Measurements from ENCODE around the gene RBM27. TPM values are rescaled to one million over a fixed set of nuclear protein-coding genes. Genes with fewer than 3 reads are reported as not detected.
"Not testable (repeated sequence)": the region's sequence is repeated elsewhere in the genome, so short reads cannot be mapped to it uniquely, and the experiment has no call there.

Gene RBM27
- total and polyA plus RNA-seq, 2 donors: 13.1 to 17.8 TPM

GRCh38 chr5:146199176-146199815, 4.1 kb upstream of the RBM27 start:
- H3K27ac ChIP-seq (ENCODE audit: low read depth in 1 of 2, low read length in 1 of 2): no peak overlapping the region
- H3K9me3 ChIP-seq (ENCODE audit: control insufficient read depth in 2 of 2, insufficient read depth in 1 of 2, low read length in 1 of 2): no peaks in the 10 kb centered on the region
- 90% methylated on average over 6 of the region's 6 CpGs for WGBS
- no peaks in the 10 kb centered on the region for H3K36me3 ChIP-seq (ENCODE audit: control insufficient read depth in 2 of 2, insufficient read depth in 2 of 2, low read length in 1 of 2)
- no peaks in the 10 kb centered on the region for H3K27me3 ChIP-seq (ENCODE audit: control insufficient read depth in 2 of 2, insufficient read depth in 1 of 2, low read length in 1 of 2)
- no peak overlapping the region for H3K4me3 ChIP-seq (ENCODE audit: low read length in 2 of 2)
- H3K4me1 ChIP-seq (ENCODE audit: control insufficient read depth in 2 of 2, insufficient read depth in 2 of 2, low read length in 2 of 2): peaks cover 0 to under 1% of the 10 kb centered on the region in 2 donors
- no peak for DNase-seq (ENCODE audit: low read depth in 6 of 9, low spot score in 9 of 9)

GRCh38 chr5:146201795-146202194, 1.6 kb upstream of the RBM27 start:
- not testable (repeated sequence) for H3K36me3 ChIP-seq (ENCODE audit: control insufficient read depth in 2 of 2, insufficient read depth in 2 of 2, low read length in 1 of 2); H3K9me3 ChIP-seq (ENCODE audit: control insufficient read depth in 2 of 2, insufficient read depth in 1 of 2, low read length in 1 of 2); DNase-seq (ENCODE audit: low read depth in 6 of 9, low spot score in 9 of 9); H3K27ac ChIP-seq (ENCODE audit: low read depth in 1 of 2, low read length in 1 of 2); H3K27me3 ChIP-seq (ENCODE audit: control insufficient read depth in 2 of 2, insufficient read depth in 1 of 2, low read length in 1 of 2); H3K4me3 ChIP-seq (ENCODE audit: low read length in 2 of 2)
- peaks cover 9 to 15% of the 10 kb centered on the region in 2 donors for H3K4me1 ChIP-seq (ENCODE audit: control insufficient read depth in 2 of 2, insufficient read depth in 2 of 2, low read length in 2 of 2)
- WGBS: 97% methylated on average over 12 of the region's 12 CpGs

- H3K4me1 ChIP-seq (ENCODE audit: control insufficient read depth in 2 of 2, insufficient read depth in 2 of 2, low read length in 2 of 2): peaks cover 9 to 15% of the 10 kb centered on the region in 2 donors
- WGBS: under 1% methylated on average over 21 of the region's 21 CpGs
- peak overlapping the region; percentile 83 to 90 for H3K4me3 ChIP-seq (ENCODE audit: low read length in 2 of 2)
- DNase-seq (ENCODE audit: low read depth in 6 of 9, low spot score in 9 of 9): no peak
- H3K36me3 ChIP-seq (ENCODE audit: control insufficient read depth in 2 of 2, insufficient read depth in 2 of 2, low read length in 1 of 2): no peaks in the 10 kb centered on the region
- peak overlapping the region; percentile 79 to 88 for H3K27ac ChIP-seq (ENCODE audit: low read depth in 1 of 2, low read length in 1 of 2)
- no peaks in the 10 kb centered on the region for H3K9me3 ChIP-seq (ENCODE audit: control insufficient read depth in 2 of 2, insufficient read depth in 1 of 2, low read length in 1 of 2)
- H3K27me3 ChIP-seq (ENCODE audit: control insufficient read depth in 2 of 2, insufficient read depth in 1 of 2, low read length in 1 of 2): no peaks in the 10 kb centered on the region
Measured at GRCh38 chr5:146203872-146204192, 427 bp downstream of the RBM27 start.

- Histone ChIP-seq H3K4me1 (ENCODE audit: control insufficient read depth in 2 of 2, insufficient read depth in 2 of 2, low read length in 2 of 2) (peaks cover 9 to 15% of the 10 kb centered on the region in 2 donors), H3K27me3 (ENCODE audit: control insufficient read depth in 2 of 2, insufficient read depth in 1 of 2, low read length in 1 of 2) (no peaks in the 10 kb centered on the region), H3K4me3 (ENCODE audit: low read length in 2 of 2) (no peak overlapping the region), H3K36me3 (ENCODE audit: control insufficient read depth in 2 of 2, insufficient read depth in 2 of 2, low read length in 1 of 2) (peaks cover 0 to 3% of the 10 kb centered on the region in 2 donors), H3K9me3 (ENCODE audit: control insufficient read depth in 2 of 2, insufficient read depth in 1 of 2, low read length in 1 of 2) (no peaks in the 10 kb centered on the region), H3K27ac (ENCODE audit: low read depth in 1 of 2, low read length in 1 of 2) (no peak overlapping the region)
- DNase-seq (ENCODE audit: low read depth in 6 of 9, low spot score in 9 of 9): no peak
- WGBS: 95% methylated on average over 11 of the region's 11 CpGs
Measured at GRCh38 chr5:146205499-146206202, 2.2 kb downstream of the RBM27 start.

GRCh38 chr5:146206257-146206656, 2.9 kb downstream of the RBM27 start:
- 71% methylated on average over 2 of the region's 2 CpGs for WGBS
- H3K4me1 ChIP-seq (ENCODE audit: control insufficient read depth in 2 of 2, insufficient read depth in 2 of 2, low read length in 2 of 2): peaks cover 9 to 15% of the 10 kb centered on the region in 2 donors
- H3K36me3 ChIP-seq (ENCODE audit: control insufficient read depth in 2 of 2, insufficient read depth in 2 of 2, low read length in 1 of 2): peaks cover 0 to 3% of the 10 kb centered on the region in 2 donors
- DNase-seq (ENCODE audit: low read depth in 6 of 9, low spot score in 9 of 9): no peak
- H3K4me3 ChIP-seq (ENCODE audit: low read length in 2 of 2): no peak overlapping the region
- no peak overlapping the region for H3K27ac ChIP-seq (ENCODE audit: low read depth in 1 of 2, low read length in 1 of 2)
- no peaks in the 10 kb centered on the region for H3K27me3 ChIP-seq (ENCODE audit: control insufficient read depth in 2 of 2, insufficient read depth in 1 of 2, low read length in 1 of 2)
- no peaks in the 10 kb centered on the region for H3K9me3 ChIP-seq (ENCODE audit: control insufficient read depth in 2 of 2, insufficient read depth in 1 of 2, low read length in 1 of 2)

- H3K4me3 ChIP-seq (ENCODE audit: low read length in 2 of 2): no peak overlapping the region
- H3K27me3 ChIP-seq (ENCODE audit: control insufficient read depth in 2 of 2, insufficient read depth in 1 of 2, low read length in 1 of 2): no peaks in the 10 kb centered on the region
- H3K4me1 ChIP-seq (ENCODE audit: control insufficient read depth in 2 of 2, insufficient read depth in 2 of 2, low read length in 2 of 2): peaks cover 9 to 15% of the 10 kb centered on the region in 2 donors
- WGBS: 98% methylated on average over 3 of the region's 3 CpGs
- peaks cover 0 to 3% of the 10 kb centered on the region in 2 donors for H3K36me3 ChIP-seq (ENCODE audit: control insufficient read depth in 2 of 2, insufficient read depth in 2 of 2, low read length in 1 of 2)
- no peak overlapping the region for H3K27ac ChIP-seq (ENCODE audit: low read depth in 1 of 2, low read length in 1 of 2)
- no peak for DNase-seq (ENCODE audit: low read depth in 6 of 9, low spot score in 9 of 9)
- no peaks in the 10 kb centered on the region for H3K9me3 ChIP-seq (ENCODE audit: control insufficient read depth in 2 of 2, insufficient read depth in 1 of 2, low read length in 1 of 2)
Measured at GRCh38 chr5:146208916-146209522, 5.6 kb downstream of the RBM27 start.

- WGBS: 96% methylated on average over 2 of the region's 2 CpGs
Measured at GRCh38 chr5:146209714-146210113, 6.3 kb downstream of the RBM27 start.

GRCh38 chr5:146210810-146211209, 7.4 kb downstream of the RBM27 start:
- DNase-seq (ENCODE audit: low read depth in 6 of 9, low spot score in 9 of 9): not testable (repeated sequence)
- 98% methylated on average over 13 of the region's 13 CpGs for WGBS

More at GRCh38 chr5:146209714-146210113, 6.3 kb downstream of the RBM27 start:
- H3K36me3 ChIP-seq (ENCODE audit: control insufficient read depth in 2 of 2, insufficient read depth in 2 of 2, low read length in 1 of 2): peaks cover 0 to 3% of the 10 kb centered on the region in 2 donors
- peaks cover 8 to 10% of the 10 kb centered on the region in 2 donors for H3K4me1 ChIP-seq (ENCODE audit: control insufficient read depth in 2 of 2, insufficient read depth in 2 of 2, low read length in 2 of 2)
- no peak overlapping the region for H3K4me3 ChIP-seq (ENCODE audit: low read length in 2 of 2)
- H3K27ac ChIP-seq (ENCODE audit: low read depth in 1 of 2, low read length in 1 of 2): no peak overlapping the region
- DNase-seq (ENCODE audit: low read depth in 6 of 9, low spot score in 9 of 9): no peak
- H3K27me3 ChIP-seq (ENCODE audit: control insufficient read depth in 2 of 2, insufficient read depth in 1 of 2, low read length in 1 of 2): no peaks in the 10 kb centered on the region
- H3K9me3 ChIP-seq (ENCODE audit: control insufficient read depth in 2 of 2, insufficient read depth in 1 of 2, low read length in 1 of 2): no peaks in the 10 kb centered on the region

GRCh38 chr5:146213210-146213826, 9.9 kb downstream of the RBM27 start:
- H3K36me3 ChIP-seq (ENCODE audit: control insufficient read depth in 2 of 2, insufficient read depth in 2 of 2, low read length in 1 of 2): peaks cover 0 to 3% of the 10 kb centered on the region in 2 donors
- no peaks in the 10 kb centered on the region for H3K27me3 ChIP-seq (ENCODE audit: control insufficient read depth in 2 of 2, insufficient read depth in 1 of 2, low read length in 1 of 2)
- no peaks in the 10 kb centered on the region for H3K9me3 ChIP-seq (ENCODE audit: control insufficient read depth in 2 of 2, insufficient read depth in 1 of 2, low read length in 1 of 2)
- no peaks in the 10 kb centered on the region for H3K4me1 ChIP-seq (ENCODE audit: control insufficient read depth in 2 of 2, insufficient read depth in 2 of 2, low read length in 2 of 2)
- WGBS: 92% methylated on average over 4 of the region's 4 CpGs
- no peak overlapping the region for H3K4me3 ChIP-seq (ENCODE audit: low read length in 2 of 2)
- no peak overlapping the region for H3K27ac ChIP-seq (ENCODE audit: low read depth in 1 of 2, low read length in 1 of 2)
- DNase-seq (ENCODE audit: low read depth in 6 of 9, low spot score in 9 of 9): peak in 1 of 9 donors; percentile 24

More at GRCh38 chr5:146210810-146211209, 7.4 kb downstream of the RBM27 start:
- H3K9me3 ChIP-seq (ENCODE audit: control insufficient read depth in 2 of 2, insufficient read depth in 1 of 2, low read length in 1 of 2); H3K27ac ChIP-seq (ENCODE audit: low read depth in 1 of 2, low read length in 1 of 2); H3K27me3 ChIP-seq (ENCODE audit: control insufficient read depth in 2 of 2, insufficient read depth in 1 of 2, low read length in 1 of 2); H3K4me1 ChIP-seq (ENCODE audit: control insufficient read depth in 2 of 2, insufficient read depth in 2 of 2, low read length in 2 of 2); H3K36me3 ChIP-seq (ENCODE audit: control insufficient read depth in 2 of 2, insufficient read depth in 2 of 2, low read length in 1 of 2); H3K4me3 ChIP-seq (ENCODE audit: low read length in 2 of 2): not testable (repeated sequence)

Data from thymus (tissue), 11 donors.